HCT116 (cell line): Measurements from ENCODE around the gene CTTN. TPM values are rescaled to one million over a fixed set of nuclear protein-coding genes. Genes with fewer than 3 reads are reported as not detected.
A peak's percentile ranks its signal among the peaks of the same experiment; 100 is the strongest.

Experiments used
- ATAC-seq: fragments of 200-7000 bp; cut with Tn5 transposase; 2 replicates; pipeline ENCODE4 v1.9.1; 2020; ENCODE audit warnings: mild to moderate bottlenecking, moderate library complexity
- BruUV-seq: library from RNA; stranded (reverse); fragments of 400-500 nt; replicated peaks from 2 replicates; lab custom pipeline; 2021; lab: Mats Ljungman, UMichigan
- CTCF ChIA-PET: fragments of 300-600 bp; sonication (Branson Sonifier 250); formaldehyde crosslinking; loops from one replicate; lab custom pipeline; 2021; ENCODE audit warnings: antibody characterized with exemption; lab: Charles Lee
- POLR2A ChIA-PET: fragments of 300-600, 350-600 bp; sonication (Branson Sonifier 250); formaldehyde crosslinking; loops from one replicate; lab custom pipeline; 2021; ENCODE audit warnings: antibody characterized with exemption; lab: Charles Lee
- RAD21 ChIA-PET, 2 experiments: fragments of 300-600 bp; sonication (Branson Sonifier 250); formaldehyde crosslinking; loops; one replicate each; lab custom pipeline; 2023; ENCODE audit warnings: low total read pairs in 2 of 2; ENCODE audit not compliant: uncharacterized antibody in 2 of 2, unreplicated experiment in 2 of 2, low non-redundant PET in 1 of 2; lab: Charles Lee
- DNase-seq: peaks from one replicate; pipeline ENCODE4 v3.0.0-alpha.2; 2010; ENCODE audit warnings: low read depth, low spot score
- H2AFZ ChIP-seq: fragments of 200-600 bp; shearing (Covaris generic), sonication (generic); 2 replicates; pipeline ENCODE4 v1.6.1; 2017; ENCODE audit warnings: low read depth, mixed run types, mixed read lengths, antibody characterized with exemption, low read length; ENCODE audit not compliant: poor library complexity, severe bottlenecking
- H3K27ac ChIP-seq: 2 replicates; pipeline ENCODE4 v1.5.1; 2012; ENCODE audit warnings: low read depth, low read length
- H3K27me3 ChIP-seq: fragments of 200-600 bp; sonication (generic); 2 replicates; pipeline ENCODE4 v1.6.1; 2016; ENCODE audit warnings: mixed run types, low read length, mixed read lengths; ENCODE audit not compliant: insufficient read depth
- H3K36me3 ChIP-seq, 2 experiments: fragments of 200-500 bp in 1 of 2; fragments of 200-600 bp in 1 of 2; sonication (Bioruptor generic) in 1 of 2; sonication (generic) in 1 of 2; 2 replicates each; pipeline versions ENCODE4 v1.5.1 to v1.6.1; 2014 to 2016; ENCODE audit warnings: low read length in 2 of 2, inconsistent platforms in 1 of 2, mixed read lengths in 1 of 2, mixed run types in 1 of 2; ENCODE audit not compliant: insufficient read depth in 2 of 2, control insufficient read depth in 1 of 2
- H3K4me1 ChIP-seq, 2 experiments: fragments of 200-600 bp in 1 of 2; sonication (generic) in 1 of 2; 2 replicates each; pipeline versions ENCODE4 v1.5.1 to v1.6.1; 2012 to 2017; ENCODE audit warnings: low read length in 2 of 2, inconsistent platforms in 1 of 2, mild to moderate bottlenecking in 1 of 2, mixed read lengths in 1 of 2, mixed run types in 1 of 2, moderate library complexity in 1 of 2; ENCODE audit not compliant: insufficient read depth in 2 of 2, control insufficient read depth in 1 of 2
- H3K4me2 ChIP-seq: fragments of 200-600 bp; sonication (generic); 2 replicates; pipeline ENCODE4 v1.6.1; 2017; ENCODE audit warnings: mixed run types, low read length, mixed read lengths
- H3K4me3 ChIP-seq, 2 experiments: fragments of 200-600 bp in 1 of 2; sonication (generic) in 1 of 2; replicated peaks in 1 of 2; 2 replicates each; pipeline ENCODE4 v1.5.1; 2011 to 2016; ENCODE audit warnings: low read length in 2 of 2, control low read depth in 1 of 2, low read depth in 1 of 2, mild to moderate bottlenecking in 1 of 2, mixed read lengths in 1 of 2, mixed run types in 1 of 2
- H3K79me2 ChIP-seq: fragments of 200-600 bp; sonication (generic); 2 replicates; pipeline ENCODE4 v1.6.1; 2017; ENCODE audit warnings: mild to moderate bottlenecking, mixed run types, low read length, moderate library complexity, mixed read lengths; ENCODE audit not compliant: insufficient read depth
- H3K9ac ChIP-seq: fragments of 200-600 bp; sonication (generic); 2 replicates; pipeline ENCODE4 v1.6.1; 2016; ENCODE audit warnings: low read length, mixed read lengths
- H3K9me2 ChIP-seq: fragments of 200-600 bp; sonication (generic), shearing (Covaris generic); 2 replicates; pipeline ENCODE4 v1.6.1; 2017; ENCODE audit warnings: mixed run types, mild to moderate bottlenecking, moderate library complexity; ENCODE audit not compliant: insufficient read depth
- H3K9me3 ChIP-seq, 2 experiments: fragments of 200-500 bp in 1 of 2; fragments of 200-600 bp in 1 of 2; sonication (Bioruptor generic) in 1 of 2; sonication (generic) in 1 of 2; 2 replicates each; pipeline ENCODE4 v1.6.1; 2014 to 2017; ENCODE audit warnings: low read length in 2 of 2, mixed read lengths in 2 of 2, inconsistent platforms in 1 of 2, low read depth in 1 of 2, mild to moderate bottlenecking in 1 of 2, mixed run types in 1 of 2, moderate library complexity in 1 of 2; ENCODE audit not compliant: control insufficient read depth in 1 of 2, insufficient read depth in 1 of 2
- H4K20me1 ChIP-seq: fragments of 200-600 bp; sonication (generic), shearing (Covaris generic); 2 replicates; pipeline ENCODE4 v1.6.1; 2017; ENCODE audit warnings: mixed run types, mild to moderate bottlenecking, moderate library complexity; ENCODE audit not compliant: insufficient read depth
- CBX3 ChIP-seq: IDR thresholded peaks from 2 replicates; pipeline ENCODE4 v1.6.1; 2012; ENCODE audit warnings: low read depth
- CEBPB ChIP-seq: IDR thresholded peaks from 2 replicates; pipeline ENCODE4 v1.6.1; 2012; ENCODE audit warnings: low read depth
- EZH2phosphoT487 ChIP-seq: fragments of 200-600 bp; IDR thresholded peaks from 2 replicates; pipeline ENCODE4 v1.6.1; 2018; ENCODE audit warnings: antibody characterized with exemption, borderline replicate concordance
- POLR2A ChIP-seq: IDR thresholded peaks from 2 replicates; pipeline ENCODE4 v1.7.0; 2011; ENCODE audit warnings: borderline replicate concordance; ENCODE audit not compliant: insufficient read depth, insufficient read length; ENCODE audit errors: extremely low read depth
- POLR2AphosphoS5 ChIP-seq: IDR thresholded peaks from 2 replicates; pipeline ENCODE4 v1.6.1; 2011; ENCODE audit warnings: mild to moderate bottlenecking, low read depth, low read length, moderate library complexity
- RAD21 ChIP-seq: IDR thresholded peaks from 2 replicates; pipeline ENCODE4 v1.6.1; 2012; ENCODE audit warnings: low read depth, mild to moderate bottlenecking
- SIN3A ChIP-seq: IDR thresholded peaks from 2 replicates; pipeline ENCODE4 v1.6.1; 2012; ENCODE audit warnings: low read depth
- TCF7L2 ChIP-seq: IDR thresholded peaks from 2 replicates; pipeline ENCODE4 v1.7.0; 2011; ENCODE audit warnings: borderline replicate concordance, inconsistent platforms; ENCODE audit not compliant: insufficient read depth, insufficient read length; ENCODE audit errors: extremely low read depth
- ZBTB33 ChIP-seq: IDR thresholded peaks from 2 replicates; pipeline ENCODE4 v1.6.1; 2011; ENCODE audit warnings: mild to moderate bottlenecking, low read length, moderate library complexity; ENCODE audit not compliant: insufficient replicate concordance; ENCODE audit errors: extremely low read depth
- ZNF274 ChIP-seq: fragments of 200-500 bp; sonication (Bioruptor generic); IDR thresholded peaks from 2 replicates; pipeline ENCODE4 v1.6.1; 2014; ENCODE audit warnings: mild to moderate bottlenecking, low read depth, low read length, inconsistent platforms
- intact Hi-C: fragments of 100-400 bp; cut with micrococcal nuclease; formaldehyde crosslinking; loops from 2 replicates; pipeline ENCODE4 v1.10.0; 2022
- total RNA-seq: library from RNA; stranded (reverse); gene quantifications from one replicate; pipeline ENCODE4 v1.2.1, GENCODE V29; 2021; ENCODE audit not compliant: unreplicated experiment
- TF ChIP-seq, protein P1 (sequence below): IDR thresholded peaks from 2 replicates; pipeline ENCODE4 v1.6.1; 2012
- TF ChIP-seq, protein P2 (sequence below): IDR thresholded peaks from 2 replicates; pipeline ENCODE4 v1.6.1; 2012; ENCODE audit warnings: low read depth
- TF ChIP-seq, protein P3 (sequence below): IDR thresholded peaks from 2 replicates; pipeline ENCODE4 v1.6.1; 2012

The CTTN gene
- total RNA-seq, 1 experiment from 2014 or later, result 249 TPM

- CTCF ChIA-PET, result no interaction called here
- Histone ChIP-seq H4K20me1 (no peaks in the 10 kb centered on the region), H3K27me3 (no peaks in the 10 kb centered on the region), H3K4me1 (no peaks in the 10 kb centered on the region), H2AFZ (no peak overlapping the region), H3K36me3 (peaks cover 55 to 60% of the 10 kb centered on the region in 2 experiments), H3K4me3 (no peak overlapping the region), H3K9ac (no peak overlapping the region), H3K79me2 (peaks cover 46% of the 10 kb centered on the region; the same call in 1 of the 2 replicates), H3K9me3 (no peaks in the 10 kb centered on the region), H3K9me2 (no peaks in the 10 kb centered on the region), H3K27ac (no peak overlapping the region), H3K4me2 (no peak overlapping the region)
- TF ChIP-seq POLR2AphosphoS5, result no peak
- TF ChIP-seq, protein P1, sequence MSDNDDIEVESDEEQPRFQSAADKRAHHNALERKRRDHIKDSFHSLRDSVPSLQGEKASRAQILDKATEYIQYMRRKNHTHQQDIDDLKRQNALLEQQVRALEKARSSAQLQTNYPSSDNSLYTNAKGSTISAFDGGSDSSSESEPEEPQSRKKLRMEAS, result no peak
- ATAC-seq, result no peak
- POLR2A ChIA-PET, result no interaction called here
- BruUV-seq, result no TSS peak
- no peak for DNase-seq
- intact Hi-C loops, result no loop called here
- RAD21 ChIA-PET, result no interaction called here
Observed at GRCh38 chr11:70419307-70420007, 21.1 kb downstream of the CTTN start.

- ChIA-PET CTCF (no interaction called here), POLR2A (no interaction called here), RAD21 (no interaction called here)
- ATAC-seq, result no peak
- Histone ChIP-seq H3K36me3 (peaks cover 56 to 65% of the 10 kb centered on the region in 2 experiments), H3K9ac (no peak overlapping the region), H3K9me3 (no peaks in the 10 kb centered on the region), H3K27me3 (no peaks in the 10 kb centered on the region), H3K79me2 (peaks cover 50% of the 10 kb centered on the region; the same call in 1 of the 2 replicates), H3K4me2 (no peak overlapping the region), H3K27ac (no peak overlapping the region), H3K9me2 (no peaks in the 10 kb centered on the region), H3K4me1 (no peaks in the 10 kb centered on the region), H2AFZ (no peak overlapping the region), H4K20me1 (no peaks in the 10 kb centered on the region), H3K4me3 (no peak overlapping the region)
- BruUV-seq, result TSS peak; percentile 45
- intact Hi-C loops, result no loop called here
- DNase-seq, result no peak
- TF ChIP-seq ZNF274, result no peak
- no peak for TF ChIP-seq SIN3A
- TF ChIP-seq, protein P2, sequence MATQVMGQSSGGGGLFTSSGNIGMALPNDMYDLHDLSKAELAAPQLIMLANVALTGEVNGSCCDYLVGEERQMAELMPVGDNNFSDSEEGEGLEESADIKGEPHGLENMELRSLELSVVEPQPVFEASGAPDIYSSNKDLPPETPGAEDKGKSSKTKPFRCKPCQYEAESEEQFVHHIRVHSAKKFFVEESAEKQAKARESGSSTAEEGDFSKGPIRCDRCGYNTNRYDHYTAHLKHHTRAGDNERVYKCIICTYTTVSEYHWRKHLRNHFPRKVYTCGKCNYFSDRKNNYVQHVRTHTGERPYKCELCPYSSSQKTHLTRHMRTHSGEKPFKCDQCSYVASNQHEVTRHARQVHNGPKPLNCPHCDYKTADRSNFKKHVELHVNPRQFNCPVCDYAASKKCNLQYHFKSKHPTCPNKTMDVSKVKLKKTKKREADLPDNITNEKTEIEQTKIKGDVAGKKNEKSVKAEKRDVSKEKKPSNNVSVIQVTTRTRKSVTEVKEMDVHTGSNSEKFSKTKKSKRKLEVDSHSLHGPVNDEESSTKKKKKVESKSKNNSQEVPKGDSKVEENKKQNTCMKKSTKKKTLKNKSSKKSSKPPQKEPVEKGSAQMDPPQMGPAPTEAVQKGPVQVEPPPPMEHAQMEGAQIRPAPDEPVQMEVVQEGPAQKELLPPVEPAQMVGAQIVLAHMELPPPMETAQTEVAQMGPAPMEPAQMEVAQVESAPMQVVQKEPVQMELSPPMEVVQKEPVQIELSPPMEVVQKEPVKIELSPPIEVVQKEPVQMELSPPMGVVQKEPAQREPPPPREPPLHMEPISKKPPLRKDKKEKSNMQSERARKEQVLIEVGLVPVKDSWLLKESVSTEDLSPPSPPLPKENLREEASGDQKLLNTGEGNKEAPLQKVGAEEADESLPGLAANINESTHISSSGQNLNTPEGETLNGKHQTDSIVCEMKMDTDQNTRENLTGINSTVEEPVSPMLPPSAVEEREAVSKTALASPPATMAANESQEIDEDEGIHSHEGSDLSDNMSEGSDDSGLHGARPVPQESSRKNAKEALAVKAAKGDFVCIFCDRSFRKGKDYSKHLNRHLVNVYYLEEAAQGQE, result no peak
- no peak for TF ChIP-seq ZBTB33
- no peak for TF ChIP-seq RAD21
- TF ChIP-seq POLR2A, result no peak
- TF ChIP-seq, protein P3, sequence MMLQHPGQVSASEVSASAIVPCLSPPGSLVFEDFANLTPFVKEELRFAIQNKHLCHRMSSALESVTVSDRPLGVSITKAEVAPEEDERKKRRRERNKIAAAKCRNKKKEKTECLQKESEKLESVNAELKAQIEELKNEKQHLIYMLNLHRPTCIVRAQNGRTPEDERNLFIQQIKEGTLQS, result no peak
- TF ChIP-seq EZH2phosphoT487, result no peak
- TF ChIP-seq, protein P1, result no peak
- no peak for TF ChIP-seq TCF7L2
- no peak for TF ChIP-seq CEBPB
- TF ChIP-seq CBX3, result no peak
Observed at GRCh38 chr11:70420008-70420464, 21.7 kb downstream of the CTTN start.
